Fibroblast of villous mesenchyme (primary cell): ENCODE measurements around the gene GFM1. TPM values are rescaled to one million over a fixed set of nuclear protein-coding genes. Genes with fewer than 3 reads are reported as not detected.

ENCODE experiments used
- DNase-seq: peaks from one replicate; pipeline ENCODE4 v3.0.0-alpha.2; 2010; ENCODE audit warnings: low read depth
- H3K4me3 ChIP-seq: 2 replicates; pipeline ENCODE4 v1.5.1; 2011; ENCODE audit warnings: low read depth, mild to moderate bottlenecking, low read length
- CTCF ChIP-seq: IDR thresholded peaks from 2 replicates; pipeline ENCODE4 v1.5.1; 2012; ENCODE audit warnings: low read depth, mild to moderate bottlenecking, low read length; ENCODE audit not compliant: insufficient read depth
- total RNA-seq: library from RNA; depleted of rRNA; stranded (reverse); fragments of >200 nt; gene quantifications from 2 replicates; pipeline ENCODE4 v1.2.3, GENCODE V29; 2012

Gene GFM1
- total RNA-seq: 41.9 and 55.7 TPM in 2 replicates

- H3K4me3 ChIP-seq: peak within 1 kb of the TSS; percentile 98
- peak; percentile 96 for DNase-seq
- peak; percentile 72 for TF ChIP-seq CTCF
Measured at GRCh38 chr3:158644345-158644908, at the start of gene GFM1. TSS of gene GFM1 (plus strand) at chr3:158644527. CDS start at chr3:158644635, 108 bp downstream.

GRCh38 chr3:158600787-158601186 is 43.5 kb upstream of the GFM1 start:
- DNase-seq: no peak
- TF ChIP-seq CTCF: no peak
- H3K4me3 ChIP-seq: no peak overlapping the region

DNA sequence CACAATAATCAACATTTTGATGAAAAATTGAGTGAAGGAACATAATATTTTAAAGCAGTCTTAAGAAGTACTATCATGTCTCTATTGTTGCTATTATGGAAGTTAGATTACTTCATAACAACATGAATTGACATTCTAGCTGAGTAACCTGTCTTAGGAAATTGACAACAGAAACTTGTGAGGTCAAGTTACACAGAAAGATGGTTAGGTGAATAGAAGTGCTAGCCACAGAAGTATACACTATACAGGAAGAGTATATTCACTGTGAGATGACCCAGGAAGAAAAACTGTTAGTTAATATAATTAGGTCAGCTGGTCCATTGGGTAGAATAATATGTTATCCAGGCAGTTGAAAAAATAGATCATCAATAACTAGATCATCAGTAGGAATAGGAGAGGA is 42.1 kb upstream of the GFM1 start:
- DNase-seq: no peak
- H3K4me3 ChIP-seq: no peak overlapping the region
- TF ChIP-seq CTCF: no peak

GRCh38 chr3:158617982-158618875 is 26.1 kb upstream of the GFM1 start:
- no peak overlapping the region for H3K4me3 ChIP-seq
- no peak for TF ChIP-seq CTCF
- DNase-seq: no peak

DNA sequence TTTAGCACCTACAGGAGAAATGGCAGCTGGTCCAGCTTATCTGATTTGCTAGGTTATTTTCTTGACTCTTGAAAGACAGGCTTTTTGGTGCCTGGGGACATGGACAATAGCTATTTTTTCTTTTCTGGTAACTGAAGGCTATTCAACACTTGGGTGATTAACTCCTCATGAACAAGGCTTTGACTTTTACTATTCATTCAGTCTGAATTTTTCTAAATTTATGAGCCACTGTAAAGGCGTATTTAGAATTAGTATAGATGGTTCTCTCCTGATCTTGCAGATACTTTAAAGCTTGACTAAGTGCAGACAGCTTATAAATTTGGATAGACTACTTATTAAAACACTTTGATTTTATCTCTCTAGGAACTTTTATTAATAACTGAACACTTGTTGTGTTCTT is 18.4 kb upstream of the GFM1 start:
- no peak for TF ChIP-seq CTCF
- DNase-seq: no peak
- H3K4me3 ChIP-seq: no peak overlapping the region

GRCh38 chr3:158631981-158632380 is 12.3 kb upstream of the GFM1 start:
- TF ChIP-seq CTCF: no peak
- no peak overlapping the region for H3K4me3 ChIP-seq
- DNase-seq: no peak
